SK-N-DZ (cell line): ENCODE measurements around the gene RPS27L.
"Not testable (repeated sequence)": the region's sequence is repeated elsewhere in the genome, so short reads cannot be mapped to it uniquely, and the experiment has no call there.

Experiments used
- DNase-seq: peaks from one replicate; pipeline ENCODE4 v3.0.0-alpha.2; 2015; ENCODE audit warnings: low spot score

The RPS27L gene

GRCh38 chr15:63140936-63141335, 16.3 kb downstream of the RPS27L start:
- no peak for DNase-seq

- no peak for DNase-seq
Measured at GRCh38 chr15:63136742-63137141, 20.5 kb downstream of the RPS27L start.

- DNase-seq: no peak
Measured at GRCh38 chr15:63135804-63136203, 21.5 kb downstream of the RPS27L start.

GRCh38 chr15:63135281-63135680, 22.0 kb downstream of the RPS27L start:
- no peak for DNase-seq

- DNase-seq: no peak
Measured at GRCh38 chr15:63134245-63134985, 22.9 kb downstream of the RPS27L start.

GRCh38 chr15:63133786-63134185, 23.5 kb downstream of the RPS27L start:
- no peak for DNase-seq

- DNase-seq: no peak
Measured at GRCh38 chr15:63126726-63127125, 30.6 kb downstream of the RPS27L start.

- no peak for DNase-seq
Measured at GRCh38 chr15:63124506-63124905, 32.8 kb downstream of the RPS27L start.

GRCh38 chr15:63122002-63122875, 35.0 kb downstream of the RPS27L start:
- DNase-seq: peak; percentile 76

- peak; percentile 85 for DNase-seq
Measured at GRCh38 chr15:63121382-63122001, 35.8 kb downstream of the RPS27L start, which contains the start of gene LACTB. Gene LACTB, plus strand, starts transcription at chr15:63121861. Its CDS starts 11 bp downstream, at chr15:63121872.

GRCh38 chr15:63118854-63119253, 38.4 kb downstream of the RPS27L start:
- DNase-seq: no peak

GRCh38 chr15:63114465-63114864, 42.8 kb downstream of the RPS27L start:
- DNase-seq: no peak

GRCh38 chr15:63112871-63113270, 44.4 kb downstream of the RPS27L start:
- DNase-seq: no peak

GRCh38 chr15:63111481-63111880, 45.8 kb downstream of the RPS27L start:
- DNase-seq: no peak

- no peak for DNase-seq
Measured at GRCh38 chr15:63110428-63111026, 46.8 kb downstream of the RPS27L start.

- DNase-seq: no peak
Measured at GRCh38 chr15:63109920-63110319, 47.4 kb downstream of the RPS27L start.

- no peak for DNase-seq
Measured at GRCh38 chr15:63109498-63109897, 47.8 kb downstream of the RPS27L start.

- no peak for DNase-seq
Measured at GRCh38 chr15:63107895-63108546, 49.3 kb downstream of the RPS27L start.

GRCh38 chr15:63105354-63105753, 51.9 kb downstream of the RPS27L start:
- not testable (repeated sequence) for DNase-seq

- DNase-seq: no peak
Measured at GRCh38 chr15:63104727-63105126, 52.5 kb downstream of the RPS27L start.

GRCh38 chr15:63103416-63103815, 53.9 kb downstream of the RPS27L start:
- DNase-seq: no peak
